Spleen (tissue), 7 donors: ENCODE measurements around the gene TMEM273.

Source experiments
- POLR2A ChIP-seq, 3 donors: fragments of 450-650 bp; IDR thresholded peaks; one replicate each; pipeline ENCODE4 v1.5.1; 2017; ENCODE audit warnings: antibody characterized with exemption in 3 of 3, mild to moderate bottlenecking in 1 of 3
- TF ChIP-seq, protein P1 (sequence below), 11 experiments: fragments of 200-600 bp in 7 of 11; fragments of 450-650 bp in 4 of 11; sonication (generic) in 4 of 11; IDR thresholded peaks in 8 of 11; conservative IDR thresholded peaks in 3 of 11; 1 replicate in 7 of 11; 2 replicates in 4 of 11; pipeline versions ENCODE4 v1.4.0 to v1.8.0; 2016 to 2021; ENCODE audit warnings: antibody characterized with exemption in 11 of 11, inconsistent platforms in 4 of 11, mild to moderate bottlenecking in 1 of 11
- donor health status: DM: no; HTN: no; CAD: no; lungs with moderate emphysema.
- donor health status: DM: no; HTN: no; CAD: no.
- donor health status: DM: no; HTN: no; CAD: no.

- TF ChIP-seq, protein P1, sequence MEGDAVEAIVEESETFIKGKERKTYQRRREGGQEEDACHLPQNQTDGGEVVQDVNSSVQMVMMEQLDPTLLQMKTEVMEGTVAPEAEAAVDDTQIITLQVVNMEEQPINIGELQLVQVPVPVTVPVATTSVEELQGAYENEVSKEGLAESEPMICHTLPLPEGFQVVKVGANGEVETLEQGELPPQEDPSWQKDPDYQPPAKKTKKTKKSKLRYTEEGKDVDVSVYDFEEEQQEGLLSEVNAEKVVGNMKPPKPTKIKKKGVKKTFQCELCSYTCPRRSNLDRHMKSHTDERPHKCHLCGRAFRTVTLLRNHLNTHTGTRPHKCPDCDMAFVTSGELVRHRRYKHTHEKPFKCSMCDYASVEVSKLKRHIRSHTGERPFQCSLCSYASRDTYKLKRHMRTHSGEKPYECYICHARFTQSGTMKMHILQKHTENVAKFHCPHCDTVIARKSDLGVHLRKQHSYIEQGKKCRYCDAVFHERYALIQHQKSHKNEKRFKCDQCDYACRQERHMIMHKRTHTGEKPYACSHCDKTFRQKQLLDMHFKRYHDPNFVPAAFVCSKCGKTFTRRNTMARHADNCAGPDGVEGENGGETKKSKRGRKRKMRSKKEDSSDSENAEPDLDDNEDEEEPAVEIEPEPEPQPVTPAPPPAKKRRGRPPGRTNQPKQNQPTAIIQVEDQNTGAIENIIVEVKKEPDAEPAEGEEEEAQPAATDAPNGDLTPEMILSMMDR (IDR thresholded peaks at IDR 0.05 in 8 of 11, conservative IDR thresholded peaks at IDR 0.05 in 3 of 11): no peak
- no peak for TF ChIP-seq POLR2A (IDR thresholded peaks at IDR 0.05)
Observed at GRCh38 chr10:49172777-49173132, 15.4 kb downstream of the TMEM273 start.
